Measurements from ENCODE around the gene TSPAN33.
A peak's percentile ranks its signal among the peaks of the same experiment; 100 is the strongest.
"Not testable (repeated sequence)": the region's sequence is repeated elsewhere in the genome, so short reads cannot be mapped to it uniquely, and the experiment has no call there.

Gene TSPAN33

GRCh38 chr7:129169686-129170440 is 25.4 kb downstream of the TSPAN33 start:
- no peak overlapping the region for H3K4me3 ChIP-seq (ENCODE audit: low read depth, low read length)

GRCh38 chr7:129170441-129171021 is 26.0 kb downstream of the TSPAN33 start:
- no peak for TF ChIP-seq CTCF (IDR thresholded peaks at IDR 0.05; ENCODE audit: control insufficient read depth, extremely low read depth, insufficient read depth)
- no peak overlapping the region for H3K4me3 ChIP-seq (ENCODE audit: low read depth, low read length)
- no peak for DNase-seq (ENCODE audit: low read depth)

More at GRCh38 chr7:129169686-129170440, 25.4 kb downstream of the TSPAN33 start:
- DNase-seq (ENCODE audit: low read depth), result no peak
- no peak for TF ChIP-seq CTCF (IDR thresholded peaks at IDR 0.05; ENCODE audit: control insufficient read depth, extremely low read depth, insufficient read depth)

- H3K4me3 ChIP-seq (ENCODE audit: low read depth, low read length); DNase-seq (ENCODE audit: low read depth): not testable (repeated sequence)
Measured at GRCh38 chr7:129173861-129174260, 29.4 kb downstream of the TSPAN33 start.

GRCh38 chr7:129176916-129177710 is 32.6 kb downstream of the TSPAN33 start:
- no peak overlapping the region for H3K4me3 ChIP-seq (ENCODE audit: low read depth, low read length)
- DNase-seq (ENCODE audit: low read depth), result peak; percentile 10
- no peak for TF ChIP-seq CTCF (IDR thresholded peaks at IDR 0.05; ENCODE audit: control insufficient read depth, extremely low read depth, insufficient read depth)

- no peak for DNase-seq (ENCODE audit: low read depth)
- H3K4me3 ChIP-seq (ENCODE audit: low read depth, low read length), result no peak overlapping the region
- TF ChIP-seq CTCF (IDR thresholded peaks at IDR 0.05; ENCODE audit: control insufficient read depth, extremely low read depth, insufficient read depth), result no peak
Measured at GRCh38 chr7:129184981-129185670, 40.6 kb downstream of the TSPAN33 start.

- H3K4me3 ChIP-seq (ENCODE audit: low read depth, low read length), result no peak overlapping the region
- no peak for DNase-seq (ENCODE audit: low read depth)
- no peak for TF ChIP-seq CTCF (IDR thresholded peaks at IDR 0.05; ENCODE audit: control insufficient read depth, extremely low read depth, insufficient read depth)
Measured at GRCh38 chr7:129186749-129187260, 42.3 kb downstream of the TSPAN33 start.

All from LNCaP clone FGC (cell line).